Left renal cortex interstitium (tissue), 4 donors: Measurements from ENCODE around the gene OR8B8. TPM values are rescaled to one million over a fixed set of nuclear protein-coding genes. Genes with fewer than 3 reads are reported as not detected.
A peak's percentile ranks its signal among the peaks of the same experiment; 100 is the strongest.
"Not testable (repeated sequence)": the region's sequence is repeated elsewhere in the genome, so short reads cannot be mapped to it uniquely, and the experiment has no call there.

ENCODE experiments used
- DNase-seq, 4 donors: peaks; one replicate each; pipeline ENCODE4 v3.0.0-alpha.2; 2013; ENCODE audit warnings: low read depth in 4 of 4, low spot score in 2 of 4, missing footprints in 1 of 4
- polyA plus RNA-seq, 4 donors: library from polyadenylated mRNA; unstranded; fragments of 120-200 nt; gene quantifications; one replicate each; pipeline ENCODE4 v1.2.1, GENCODE V29; 2013; ENCODE audit not compliant: insufficient read length in 4 of 4

OR8B8 gene
- polyA plus RNA-seq, 4 donors: 0.03 to 0.07 TPM; not detected in 2

- DNase-seq: no peak
Measured at GRCh38 chr11:124442442-124442841, 3.1 kb downstream of the OR8B8 start.

GRCh38 chr11:124441519-124441918, 4.0 kb downstream of the OR8B8 start:
- DNase-seq: no peak

- no peak for DNase-seq
Measured at GRCh38 chr11:124441081-124441480, 4.4 kb downstream of the OR8B8 start.

GRCh38 chr11:124440608-124441007, 4.9 kb downstream of the OR8B8 start:
- no peak for DNase-seq

GRCh38 chr11:124434699-124435098, 10.8 kb downstream of the OR8B8 start:
- no peak for DNase-seq

GRCh38 chr11:124429599-124429998, 15.9 kb downstream of the OR8B8 start:
- no peak for DNase-seq

- no peak for DNase-seq
Measured at GRCh38 chr11:124424384-124424921, 21.0 kb downstream of the OR8B8 start, which contains the start of gene OR8B4. Gene OR8B4, minus strand, starts transcription at chr11:124424871. Its CDS starts 0 bp downstream, at chr11:124424871.

GRCh38 chr11:124421043-124421442, 24.5 kb downstream of the OR8B8 start:
- DNase-seq: no peak

GRCh38 chr11:124415356-124415923, 30.1 kb downstream of the OR8B8 start:
- peak in 2 of 4 donors; percentile 7 to 16 for DNase-seq

GRCh38 chr11:124409906-124410305, 35.6 kb downstream of the OR8B8 start:
- DNase-seq: no peak

- no peak for DNase-seq
Measured at GRCh38 chr11:124405581-124405980, 39.9 kb downstream of the OR8B8 start.

- DNase-seq: not testable (repeated sequence)
Measured at GRCh38 chr11:124403186-124403585, 42.3 kb downstream of the OR8B8 start.

- DNase-seq: peak in 2 of 4 donors; percentile 2 to 21
Measured at GRCh38 chr11:124402326-124402922, 43.1 kb downstream of the OR8B8 start.

GRCh38 chr11:124398924-124399323, 46.6 kb downstream of the OR8B8 start, which contains the start of gene OR8B3:
Gene OR8B3, minus strand, starts transcription at chr11:124399024. Its CDS starts 1,673 bp downstream, at chr11:124397351.
- DNase-seq: no peak

GRCh38 chr11:124396847-124397246, 48.6 kb downstream of the OR8B8 start:
- not testable (repeated sequence) for DNase-seq

- no peak for DNase-seq
Measured at GRCh38 chr11:124394408-124394807, 51.1 kb downstream of the OR8B8 start.

Other genes starting within 250 kb of the OR8B8 start
- gene OR8G1, start 204.6 kb downstream of the OR8B8 start, polyA plus RNA-seq: under 1 TPM in 1 of 4 donors, not detected in 3; 0.02 TPM
- not detected for gene OR8G5, start 189.3 kb downstream of the OR8B8 start, polyA plus RNA-seq
- gene OR8D1, start 131.7 kb downstream of the OR8B8 start, polyA plus RNA-seq: not detected
- gene OR8D2, start 125.5 kb downstream of the OR8B8 start, polyA plus RNA-seq: not detected
- not detected for gene OR8B2, start 61.2 kb downstream of the OR8B8 start, polyA plus RNA-seq
- not detected for gene OR8B3, start 46.7 kb downstream of the OR8B8 start, polyA plus RNA-seq
- gene OR8B4, start 20.8 kb downstream of the OR8B8 start, polyA plus RNA-seq: not detected
- gene OR8B12, start 98.0 kb upstream of the OR8B8 start, polyA plus RNA-seq: not detected
- under 1 TPM in 2 of 4 donors, not detected in 2; 0.03 TPM for gene OR8A1, start 124.3 kb upstream of the OR8B8 start, polyA plus RNA-seq
- not detected for gene PANX3, start 165.7 kb upstream of the OR8B8 start, polyA plus RNA-seq
- 10 to 100 TPM; 25.7 to 42.6 (median 32.0) TPM for gene TBRG1, start 177.2 kb upstream of the OR8B8 start, polyA plus RNA-seq
- 10 to 100 TPM; 28.2 to 35.3 (median 32.1) TPM for gene SIAE, start 228.0 kb upstream of the OR8B8 start, polyA plus RNA-seq
- gene SPA17, start 228.2 kb upstream of the OR8B8 start, polyA plus RNA-seq: 10 to 100 TPM; 18.3 to 24.0 (median 20.2) TPM